Liver (tissue), 9 donors: ENCODE data around the gene ALDH1L1. TPM values are rescaled to one million over a fixed set of nuclear protein-coding genes. Genes with fewer than 3 reads are reported as not detected.

ENCODE experiments used
- DNase-seq: peaks from one replicate; pipeline ENCODE4 v3.0.0-alpha.2; 2017; ENCODE audit warnings: low spot score
- H3K27ac ChIP-seq, 2 donors: one replicate each; pipeline ENCODE4 v1.7.0; 2013; ENCODE audit warnings: inconsistent platforms in 2 of 2, low read length in 2 of 2, control low read depth in 1 of 2, low read depth in 1 of 2, mild to moderate bottlenecking in 1 of 2
- H3K27me3 ChIP-seq, 4 donors: one replicate each; pipeline versions ENCODE4 v1.6.1 to v1.7.0; 2013; ENCODE audit warnings: low read length in 3 of 4, inconsistent platforms in 1 of 4, mild to moderate bottlenecking in 1 of 4, moderate library complexity in 1 of 4; ENCODE audit not compliant: control insufficient read depth in 4 of 4, insufficient read depth in 4 of 4
- H3K36me3 ChIP-seq, 4 donors: one replicate each; pipeline versions ENCODE4 v1.6.1 to v1.7.0; 2013; ENCODE audit warnings: low read length in 3 of 4, mild to moderate bottlenecking in 3 of 4, low read depth in 1 of 4, moderate library complexity in 1 of 4; ENCODE audit not compliant: control insufficient read depth in 4 of 4, insufficient read depth in 3 of 4
- H3K4me1 ChIP-seq, 4 donors: one replicate each; pipeline versions ENCODE4 v1.6.1 to v1.7.0; 2013; ENCODE audit warnings: low read length in 3 of 4, mild to moderate bottlenecking in 3 of 4, moderate library complexity in 1 of 4; ENCODE audit not compliant: control insufficient read depth in 4 of 4, insufficient read depth in 4 of 4
- H3K4me3 ChIP-seq, 3 donors: one replicate each; pipeline versions ENCODE4 v1.6.1 to v1.7.0; 2013; ENCODE audit warnings: low read length in 3 of 3, control low read depth in 1 of 3, low read depth in 1 of 3, mild to moderate bottlenecking in 1 of 3
- H3K9ac ChIP-seq, 2 donors: one replicate each; pipeline ENCODE4 v1.7.0; 2013; ENCODE audit warnings: low read length in 2 of 2, mild to moderate bottlenecking in 2 of 2, moderate library complexity in 2 of 2, control low read depth in 1 of 2, low read depth in 1 of 2
- H3K9me3 ChIP-seq, 4 donors: one replicate each; pipeline versions ENCODE4 v1.6.1 to v1.7.0; 2013; ENCODE audit warnings: low read length in 3 of 4; ENCODE audit not compliant: control insufficient read depth in 4 of 4
- ATF3 ChIP-seq: IDR thresholded peaks from 2 replicates; pipeline ENCODE4 v1.6.1; 2016; ENCODE audit warnings: antibody characterized with exemption
- CTCF ChIP-seq: fragments of 150-350 bp; IDR thresholded peaks from 2 replicates; pipeline ENCODE4 v1.5.1; 2017; ENCODE audit warnings: improper control_type of control experiment, low read depth, low read length; ENCODE audit not compliant: missing input control
- EGR1 ChIP-seq, 2 donors: IDR thresholded peaks; 2 replicates each; pipeline ENCODE4 v1.6.1; 2016 to 2018; ENCODE audit warnings: antibody characterized with exemption in 2 of 2, low read depth in 2 of 2
- FOXA1 ChIP-seq: IDR thresholded peaks from 2 replicates; pipeline ENCODE4 v1.6.1; 2016; ENCODE audit warnings: antibody characterized with exemption
- FOXA2 ChIP-seq: IDR thresholded peaks from 2 replicates; pipeline ENCODE4 v1.6.1; 2016; ENCODE audit warnings: antibody characterized with exemption
- GABPA ChIP-seq, 2 donors: IDR thresholded peaks in 1 of 2; conservative IDR thresholded peaks in 1 of 2; 2 replicates each; pipeline ENCODE4 v1.6.1; 2016; ENCODE audit warnings: antibody characterized with exemption in 2 of 2, mild to moderate bottlenecking in 1 of 2, moderate library complexity in 1 of 2
- HNF4A ChIP-seq, 2 donors: conservative IDR thresholded peaks; 2 replicates each; pipeline ENCODE4 v1.6.1; 2016; ENCODE audit warnings: antibody characterized with exemption in 2 of 2, mild to moderate bottlenecking in 2 of 2
- HNF4G ChIP-seq: IDR thresholded peaks from 2 replicates; pipeline ENCODE4 v1.6.1; 2016; ENCODE audit warnings: antibody characterized with exemption
- MAX ChIP-seq: IDR thresholded peaks from 2 replicates; pipeline ENCODE4 v1.6.1; 2016; ENCODE audit warnings: antibody characterized with exemption
- NR2F2 ChIP-seq: IDR thresholded peaks from 2 replicates; pipeline ENCODE4 v1.6.1; 2016; ENCODE audit warnings: antibody characterized with exemption
- RAD21 ChIP-seq, 2 donors: IDR thresholded peaks; 2 replicates each; pipeline ENCODE4 v1.6.1; 2016; ENCODE audit warnings: antibody characterized with exemption in 2 of 2, mild to moderate bottlenecking in 2 of 2
- REST ChIP-seq: IDR thresholded peaks from 2 replicates; pipeline ENCODE4 v1.6.1; 2016; ENCODE audit warnings: antibody characterized with exemption, mild to moderate bottlenecking
- RXRA ChIP-seq, 2 donors: IDR thresholded peaks; 2 replicates each; pipeline ENCODE4 v1.6.1; 2017 to 2018; ENCODE audit warnings: antibody characterized with exemption in 2 of 2, mild to moderate bottlenecking in 1 of 2
- SP1 ChIP-seq: IDR thresholded peaks from 2 replicates; pipeline ENCODE4 v1.6.1; 2018; ENCODE audit warnings: antibody characterized with exemption, mild to moderate bottlenecking
- TAF1 ChIP-seq: conservative IDR thresholded peaks from 2 replicates; pipeline ENCODE4 v1.6.1; 2016; ENCODE audit warnings: antibody characterized with exemption, mild to moderate bottlenecking
- YY1 ChIP-seq: IDR thresholded peaks from 2 replicates; pipeline ENCODE4 v1.6.1; 2016; ENCODE audit warnings: antibody characterized with exemption, mild to moderate bottlenecking
- WGBS: extraction: QIAGEN DNeasy Blood & Tissue Kit; methylation state at CpG from one replicate; pipeline ENCODE4 v1.1.7; 2013; 5-methylcytosine and 5-hydroxymethylcytosine counted together
- polyA plus RNA-seq, 2 donors: library from polyadenylated mRNA; stranded (reverse) in 1 of 2; unstranded in 1 of 2; fragments of 200-250 nt in 1 of 2; fragments of >200 nt in 1 of 2; fragmentation: Nextera tagmentation in 1 of 2; extraction: Ambion mirVana in 1 of 2; gene quantifications; one replicate each; pipeline versions ENCODE4 v1.2.1 to v1.2.3, GENCODE V29; 2013 to 2015
- total RNA-seq, 2 donors: library from RNA; depleted of rRNA; stranded (reverse); fragments of >200 nt; gene quantifications; one replicate each; pipeline ENCODE4 v1.2.3, GENCODE V29; 2014
- TF ChIP-seq, protein P1 (sequence below): IDR thresholded peaks from 2 replicates; pipeline ENCODE4 v1.6.1; 2016; ENCODE audit warnings: antibody characterized with exemption
- donor health status: healthy.
- donor health status: healthy.
- donor health status: healthy.
- donor health status: healthy.
- donor health status: healthy.

ALDH1L1 gene
- total and polyA plus RNA-seq, 4 donors = 46.7 to 234 (median 147) TPM

GRCh38 chr3:126161309-126161708, 19.1 kb downstream of the ALDH1L1 start:
- Histone ChIP-seq H3K36me3 (peaks cover 13 to 49% (median 34%) of the 10 kb centered on the region in 4 donors), H3K9me3 (no peaks in the 10 kb centered on the region), H3K27ac (no peak overlapping the region), H3K4me3 (no peak overlapping the region), H3K4me1 (no peaks in the 10 kb centered on the region), H3K27me3 (no peaks in the 10 kb centered on the region), H3K9ac (no peak overlapping the region)
- no peak for DNase-seq
- no peak for TF ChIP-seq HNF4G
- TF ChIP-seq MAX = no peak
- no peak for TF ChIP-seq EGR1 (IDR thresholded peaks at IDR 0.05; ENCODE audit: low read depth in 2 of 2)
- no peak for TF ChIP-seq HNF4A (conservative IDR thresholded peaks at IDR 0.05)
- no peak for TF ChIP-seq FOXA2
- 95% methylated on average over 5 of the region's 5 CpGs for WGBS

DNA sequence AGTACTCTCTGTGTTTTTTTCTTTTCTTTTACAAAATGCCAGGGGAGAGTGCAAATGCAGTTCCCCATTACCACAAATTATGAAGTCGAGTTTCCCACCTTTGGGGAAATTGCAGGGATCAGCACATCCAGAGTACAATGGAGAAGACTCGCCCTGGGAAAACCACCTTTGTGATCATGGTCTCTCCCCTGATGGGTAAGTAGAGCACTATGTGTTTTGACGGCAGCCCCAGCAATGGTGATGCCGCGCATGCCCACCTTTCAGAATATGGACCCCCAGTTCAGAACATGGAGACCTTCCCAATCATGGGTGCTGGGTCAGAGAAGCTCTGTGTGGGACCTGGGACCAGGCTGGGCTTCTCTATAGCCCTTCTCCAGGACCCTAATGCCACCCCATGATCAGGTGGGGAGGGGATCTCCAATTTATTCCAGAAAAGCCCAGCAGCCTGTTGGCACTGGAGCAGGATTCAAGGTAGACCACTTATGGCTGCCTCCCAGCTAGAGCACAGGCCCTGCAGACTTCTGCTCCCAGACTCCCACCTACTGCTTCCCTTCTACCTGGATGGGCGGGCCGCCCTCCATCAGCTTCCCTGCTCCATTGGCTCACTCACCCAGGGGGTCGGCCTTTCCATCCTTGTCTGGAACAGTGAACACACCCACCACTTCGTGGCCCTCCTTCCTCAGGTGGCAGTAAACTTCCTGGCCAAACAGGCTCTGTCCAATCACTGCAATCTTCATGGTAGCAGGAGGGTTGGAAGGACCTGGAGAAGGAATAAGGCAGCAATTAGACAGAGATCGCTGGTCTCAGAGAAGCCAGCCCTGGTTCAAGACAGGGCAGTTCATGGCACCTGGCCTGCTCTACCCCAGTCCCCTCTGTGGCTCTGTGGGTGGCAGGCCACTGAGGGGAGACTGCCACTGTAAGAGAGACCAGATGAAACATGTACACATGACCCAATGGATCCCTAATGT, 19.9 kb downstream of the ALDH1L1 start:
- Histone ChIP-seq H3K27ac (no peak overlapping the region), H3K4me1 (no peaks in the 10 kb centered on the region), H3K9ac (no peak overlapping the region), H3K4me3 (no peak overlapping the region), H3K9me3 (no peaks in the 10 kb centered on the region), H3K27me3 (no peaks in the 10 kb centered on the region), H3K36me3 (peaks cover 13 to 55% (median 41%) of the 10 kb centered on the region in 4 donors)
- no peak for TF ChIP-seq RAD21 (IDR thresholded peaks at IDR 0.05)
- TF ChIP-seq YY1 = no peak
- no peak for TF ChIP-seq RXRA (IDR thresholded peaks at IDR 0.05)
- no peak for DNase-seq
- 94% methylated on average over 10 of the region's 10 CpGs for WGBS

DNA sequence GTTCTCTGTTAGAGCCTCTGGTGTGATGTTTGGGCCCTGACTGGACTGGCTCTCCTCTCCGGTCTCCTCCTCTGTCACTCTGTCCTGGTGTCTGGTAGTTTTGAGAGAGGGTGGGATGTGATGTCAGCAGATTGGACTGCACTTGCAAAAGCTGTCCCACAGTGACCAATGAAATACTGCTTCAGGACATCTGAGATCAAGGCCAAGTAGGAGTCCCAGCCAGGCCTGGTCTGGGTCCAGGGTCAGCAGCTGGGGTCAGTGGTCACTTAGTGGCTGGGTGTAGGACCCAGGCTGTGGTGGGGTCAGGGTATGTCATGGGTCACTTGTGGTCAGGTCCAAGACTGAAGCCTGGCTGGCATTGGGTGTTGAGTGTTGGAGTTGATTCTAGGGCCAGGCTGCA, 20.9 kb downstream of the ALDH1L1 start:
- WGBS = 89% methylated on average over 1 of the region's 1 CpG
- Histone ChIP-seq H3K27ac (no peak overlapping the region), H3K36me3 (peaks cover 19 to 65% (median 49%) of the 10 kb centered on the region in 4 donors), H3K4me3 (no peak overlapping the region), H3K4me1 (no peaks in the 10 kb centered on the region), H3K9ac (no peak overlapping the region), H3K27me3 (no peaks in the 10 kb centered on the region), H3K9me3 (no peaks in the 10 kb centered on the region)
- no peak for DNase-seq
- TF ChIP-seq ATF3 (no peak), HNF4G (no peak), REST (no peak), CTCF (no peak), YY1 (no peak), FOXA1 (no peak), EGR1 (IDR thresholded peaks at IDR 0.05; ENCODE audit: low read depth in 2 of 2) (no peak), TAF1 (no peak), RXRA (IDR thresholded peaks at IDR 0.05) (no peak), RAD21 (IDR thresholded peaks at IDR 0.05) (no peak), SP1 (no peak), GABPA (IDR thresholded peaks at IDR 0.05 in 1 of 2, conservative IDR thresholded peaks at IDR 0.05 in 1 of 2) (no peak), HNF4A (conservative IDR thresholded peaks at IDR 0.05) (no peak), MAX (no peak), NR2F2 (no peak)
- TF ChIP-seq, protein P1, sequence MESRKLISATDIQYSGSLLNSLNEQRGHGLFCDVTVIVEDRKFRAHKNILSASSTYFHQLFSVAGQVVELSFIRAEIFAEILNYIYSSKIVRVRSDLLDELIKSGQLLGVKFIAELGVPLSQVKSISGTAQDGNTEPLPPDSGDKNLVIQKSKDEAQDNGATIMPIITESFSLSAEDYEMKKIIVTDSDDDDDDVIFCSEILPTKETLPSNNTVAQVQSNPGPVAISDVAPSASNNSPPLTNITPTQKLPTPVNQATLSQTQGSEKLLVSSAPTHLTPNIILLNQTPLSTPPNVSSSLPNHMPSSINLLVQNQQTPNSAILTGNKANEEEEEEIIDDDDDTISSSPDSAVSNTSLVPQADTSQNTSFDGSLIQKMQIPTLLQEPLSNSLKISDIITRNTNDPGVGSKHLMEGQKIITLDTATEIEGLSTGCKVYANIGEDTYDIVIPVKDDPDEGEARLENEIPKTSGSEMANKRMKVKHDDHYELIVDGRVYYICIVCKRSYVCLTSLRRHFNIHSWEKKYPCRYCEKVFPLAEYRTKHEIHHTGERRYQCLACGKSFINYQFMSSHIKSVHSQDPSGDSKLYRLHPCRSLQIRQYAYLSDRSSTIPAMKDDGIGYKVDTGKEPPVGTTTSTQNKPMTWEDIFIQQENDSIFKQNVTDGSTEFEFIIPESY = no peak
